Endothelial cell (in vitro differentiated cells): ENCODE measurements around the gene DTX4. TPM values are rescaled to one million over a fixed set of nuclear protein-coding genes. Genes with fewer than 3 reads are reported as not detected.

Source experiments
- DNase-seq: peaks from one replicate; pipeline ENCODE4 v3.0.0; 2021; ENCODE audit warnings: low spot score
- H3K27ac Mint-ChIP-seq: one replicate; pipeline ENCODE4 v1.8.0; 2021; ENCODE audit warnings: mixed read lengths, inconsistent platforms; ENCODE audit not compliant: unreplicated experiment
- H3K27me3 Mint-ChIP-seq: one replicate; pipeline ENCODE4 v1.8.0; 2021; ENCODE audit warnings: mild to moderate bottlenecking, moderate library complexity, mixed read lengths, inconsistent platforms; ENCODE audit not compliant: unreplicated experiment
- H3K36me3 Mint-ChIP-seq: one replicate; pipeline ENCODE4 v1.8.0; 2021; ENCODE audit warnings: mild to moderate bottlenecking, low read depth, mixed read lengths, inconsistent platforms; ENCODE audit not compliant: unreplicated experiment
- H3K4me1 Mint-ChIP-seq: one replicate; pipeline ENCODE4 v1.8.0; 2021; ENCODE audit warnings: mild to moderate bottlenecking, mixed read lengths, inconsistent platforms; ENCODE audit not compliant: unreplicated experiment
- H3K4me3 Mint-ChIP-seq: one replicate; pipeline ENCODE4 v1.8.0; 2021; ENCODE audit warnings: mild to moderate bottlenecking, mixed read lengths, inconsistent platforms; ENCODE audit not compliant: unreplicated experiment
- H3K9me3 Mint-ChIP-seq: one replicate; pipeline ENCODE4 v1.8.0; 2021; ENCODE audit warnings: mixed read lengths, inconsistent platforms; ENCODE audit not compliant: unreplicated experiment
- total RNA-seq: library from RNA; stranded (reverse); fragmentation: NEBNext Ultra II Directional; extraction: Animal tissue kit (Norgen Biotek cat#: 25700); gene quantifications from one replicate; pipeline ENCODE4 v1.2.1, GENCODE V29; 2021; ENCODE audit not compliant: unreplicated experiment
- TF ChIP-seq, protein P1 (sequence below): fragments of 200-600 bp; sonication (generic); IDR thresholded peaks from one replicate; pipeline ENCODE4 v1.5.0; 2021; ENCODE audit warnings: antibody characterized with exemption; ENCODE audit not compliant: unreplicated experiment

DTX4 gene
- total RNA-seq, 1 donor from 2014 or later = 29.4 TPM

DNA sequence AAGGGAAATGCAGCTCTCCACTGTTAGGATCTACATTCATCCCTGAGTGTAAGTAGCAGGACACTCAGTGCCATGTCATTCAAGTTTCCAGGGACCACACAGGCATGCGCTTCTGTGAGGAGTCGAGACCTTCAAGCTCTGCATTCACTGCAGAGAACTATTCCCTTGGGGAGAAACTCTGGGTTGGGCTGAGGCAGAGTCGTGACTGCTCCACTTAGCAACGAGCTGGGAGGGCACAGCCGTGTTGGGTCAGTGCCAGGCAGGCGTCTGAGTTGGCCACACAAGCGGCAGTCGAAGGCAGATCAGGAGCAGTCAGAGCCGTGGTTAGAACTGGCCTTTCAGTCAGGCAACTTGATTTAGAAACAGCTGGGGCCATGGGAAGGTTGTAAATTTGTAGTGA lies 26.1 kb downstream of the DTX4 start:
- Mint-ChIP-seq H3K9me3 (no peaks in the 10 kb centered on the region), H3K27me3 (peaks cover 3% of the 10 kb centered on the region), H3K27ac (no peak overlapping the region), H3K4me1 (peaks cover 10% of the 10 kb centered on the region), H3K4me3 (no peak overlapping the region), H3K36me3 (peaks cover 71% of the 10 kb centered on the region)
- TF ChIP-seq, protein P1, sequence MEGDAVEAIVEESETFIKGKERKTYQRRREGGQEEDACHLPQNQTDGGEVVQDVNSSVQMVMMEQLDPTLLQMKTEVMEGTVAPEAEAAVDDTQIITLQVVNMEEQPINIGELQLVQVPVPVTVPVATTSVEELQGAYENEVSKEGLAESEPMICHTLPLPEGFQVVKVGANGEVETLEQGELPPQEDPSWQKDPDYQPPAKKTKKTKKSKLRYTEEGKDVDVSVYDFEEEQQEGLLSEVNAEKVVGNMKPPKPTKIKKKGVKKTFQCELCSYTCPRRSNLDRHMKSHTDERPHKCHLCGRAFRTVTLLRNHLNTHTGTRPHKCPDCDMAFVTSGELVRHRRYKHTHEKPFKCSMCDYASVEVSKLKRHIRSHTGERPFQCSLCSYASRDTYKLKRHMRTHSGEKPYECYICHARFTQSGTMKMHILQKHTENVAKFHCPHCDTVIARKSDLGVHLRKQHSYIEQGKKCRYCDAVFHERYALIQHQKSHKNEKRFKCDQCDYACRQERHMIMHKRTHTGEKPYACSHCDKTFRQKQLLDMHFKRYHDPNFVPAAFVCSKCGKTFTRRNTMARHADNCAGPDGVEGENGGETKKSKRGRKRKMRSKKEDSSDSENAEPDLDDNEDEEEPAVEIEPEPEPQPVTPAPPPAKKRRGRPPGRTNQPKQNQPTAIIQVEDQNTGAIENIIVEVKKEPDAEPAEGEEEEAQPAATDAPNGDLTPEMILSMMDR = no peak
- DNase-seq = no peak

DNA sequence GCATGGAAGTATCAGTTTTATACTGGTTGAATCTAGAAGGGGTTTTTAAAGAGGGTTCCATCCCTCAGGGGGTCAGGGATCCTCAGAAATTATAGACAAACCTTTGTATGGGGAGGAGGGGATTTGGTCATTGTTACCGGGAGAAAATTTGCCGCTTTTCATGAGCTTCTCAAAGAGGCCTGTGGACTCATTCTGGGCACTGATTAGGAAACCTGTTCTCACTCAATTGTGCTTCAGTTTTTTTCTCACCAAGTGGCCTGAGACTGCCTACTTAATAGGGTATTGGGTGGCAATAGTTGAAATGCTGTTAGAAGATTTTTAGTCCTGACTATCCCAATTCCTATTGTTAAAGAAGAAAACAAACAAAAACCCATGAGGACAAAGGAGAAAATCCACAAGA lies 26.8 kb downstream of the DTX4 start:
- TF ChIP-seq, protein P1 = no peak
- peaks cover 3% of the 10 kb centered on the region for H3K27me3 Mint-ChIP-seq
- no peak for DNase-seq
- no peaks in the 10 kb centered on the region for H3K9me3 Mint-ChIP-seq
- peaks cover 10% of the 10 kb centered on the region for H3K4me1 Mint-ChIP-seq
- no peak overlapping the region for H3K27ac Mint-ChIP-seq
- no peak overlapping the region for H3K4me3 Mint-ChIP-seq
- peaks cover 65% of the 10 kb centered on the region for H3K36me3 Mint-ChIP-seq

DNA sequence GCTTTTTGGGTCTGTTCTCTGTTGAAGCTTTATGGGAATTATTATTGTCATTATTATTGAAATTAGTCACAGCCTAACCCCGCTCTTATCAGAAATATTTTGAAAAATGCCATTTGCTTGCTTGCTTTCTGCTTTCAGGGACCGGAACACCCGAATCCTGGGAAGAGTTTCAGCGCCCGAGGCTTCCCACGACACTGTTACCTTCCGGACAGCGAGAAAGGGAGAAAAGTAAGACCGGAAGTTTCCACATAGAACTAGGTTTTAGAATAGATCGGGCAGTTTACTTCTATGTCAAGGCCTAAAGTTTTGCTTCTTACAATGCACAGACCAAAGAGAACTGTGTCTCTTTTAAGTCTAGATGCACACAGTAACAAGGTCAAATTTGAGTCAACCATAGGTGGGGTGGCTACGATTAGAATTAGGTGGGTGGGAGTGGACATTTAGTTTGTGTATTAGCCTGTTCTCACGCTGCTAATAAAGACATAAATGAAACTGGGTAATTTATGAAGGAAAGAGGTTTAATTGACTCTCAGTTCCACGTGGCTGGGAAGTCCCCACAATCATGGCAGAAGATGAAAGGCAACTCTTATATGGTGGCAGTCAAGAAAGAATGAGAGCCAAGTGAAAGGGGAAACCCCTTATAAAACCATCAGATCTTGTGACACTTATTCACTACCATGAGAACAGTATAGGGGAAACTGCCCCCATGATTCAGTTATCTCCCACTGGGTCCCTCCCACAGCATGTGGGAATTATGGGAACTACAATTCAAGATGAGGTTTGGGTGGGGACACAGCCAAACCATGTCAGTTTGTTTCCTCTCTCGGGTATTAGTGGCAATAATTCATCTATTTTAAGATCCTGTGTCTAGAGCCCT lies 27.9 kb downstream of the DTX4 start:
- Mint-ChIP-seq H3K4me3 (no peak overlapping the region), H3K36me3 (peaks cover 55% of the 10 kb centered on the region), H3K27ac (no peak overlapping the region)

DNA sequence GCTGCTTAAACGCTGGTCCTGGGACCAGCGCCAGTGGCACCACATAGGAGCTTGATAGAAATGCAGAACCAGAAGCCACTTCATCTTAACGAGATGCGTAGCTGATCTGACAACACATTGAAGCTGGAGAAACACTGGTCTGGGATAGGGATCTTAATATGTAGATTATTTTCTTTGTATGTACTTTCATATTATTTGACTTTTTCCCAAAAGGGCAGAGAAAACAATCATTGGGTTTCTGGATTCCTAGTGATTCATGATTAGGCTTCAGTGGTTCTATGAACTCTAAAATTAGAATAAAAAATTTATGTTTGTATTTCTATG lies 28.5 kb downstream of the DTX4 start:
- H3K36me3 Mint-ChIP-seq = peaks cover 49% of the 10 kb centered on the region
- peaks cover 8% of the 10 kb centered on the region for H3K4me1 Mint-ChIP-seq
- no peak overlapping the region for H3K27ac Mint-ChIP-seq
- no peaks in the 10 kb centered on the region for H3K9me3 Mint-ChIP-seq
- DNase-seq = no peak
- no peak overlapping the region for H3K4me3 Mint-ChIP-seq
- TF ChIP-seq, protein P1 = no peak
- H3K27me3 Mint-ChIP-seq = peaks cover 3% of the 10 kb centered on the region

More for the DNA sequence above, 27.9 kb downstream of the DTX4 start:
- no peak for DNase-seq
- no peaks in the 10 kb centered on the region for H3K9me3 Mint-ChIP-seq
- TF ChIP-seq, protein P1 = no peak
- H3K4me1 Mint-ChIP-seq = peaks cover 10% of the 10 kb centered on the region
- H3K27me3 Mint-ChIP-seq = peaks cover 3% of the 10 kb centered on the region

DNA sequence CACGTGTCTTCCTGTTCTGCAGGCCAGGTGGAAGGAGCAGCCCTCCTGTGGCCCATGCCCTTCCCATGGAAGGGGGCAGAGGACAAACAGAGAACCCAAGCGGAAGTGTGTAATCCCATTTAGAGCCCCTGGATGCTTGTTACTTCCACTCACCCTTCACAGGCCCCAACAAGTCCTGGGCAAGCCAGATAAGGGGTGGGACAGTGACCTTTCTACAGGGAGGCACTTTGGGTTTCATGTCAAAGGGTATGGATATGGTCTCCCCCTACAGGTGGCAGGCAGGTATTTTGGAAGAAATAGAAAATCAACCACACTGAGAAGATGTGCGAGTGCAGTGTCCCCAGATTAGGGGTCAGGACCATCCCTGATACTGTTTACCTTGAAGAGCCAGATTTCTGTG lies 29.4 kb downstream of the DTX4 start:
- no peak for DNase-seq
- peaks cover 44% of the 10 kb centered on the region for H3K36me3 Mint-ChIP-seq
- TF ChIP-seq, protein P1 = peak; percentile 44

More for the DNA sequence above, 29.4 kb downstream of the DTX4 start:
- peaks cover 3% of the 10 kb centered on the region for H3K27me3 Mint-ChIP-seq
- H3K4me1 Mint-ChIP-seq = no peaks in the 10 kb centered on the region
- no peak overlapping the region for H3K4me3 Mint-ChIP-seq
- H3K27ac Mint-ChIP-seq = no peak overlapping the region
- no peaks in the 10 kb centered on the region for H3K9me3 Mint-ChIP-seq
